ENCODE results near the gene PPARD. TPM values are rescaled to one million over a fixed set of nuclear protein-coding genes. Genes with fewer than 3 reads are reported as not detected.
"Not testable (repeated sequence)": the region's sequence is repeated elsewhere in the genome, so short reads cannot be mapped to it uniquely, and the experiment has no call there.

Gene PPARD
- total RNA-seq, 1 donor from 2014 or later = 27.0 TPM

- TF ChIP-seq, protein P1, sequence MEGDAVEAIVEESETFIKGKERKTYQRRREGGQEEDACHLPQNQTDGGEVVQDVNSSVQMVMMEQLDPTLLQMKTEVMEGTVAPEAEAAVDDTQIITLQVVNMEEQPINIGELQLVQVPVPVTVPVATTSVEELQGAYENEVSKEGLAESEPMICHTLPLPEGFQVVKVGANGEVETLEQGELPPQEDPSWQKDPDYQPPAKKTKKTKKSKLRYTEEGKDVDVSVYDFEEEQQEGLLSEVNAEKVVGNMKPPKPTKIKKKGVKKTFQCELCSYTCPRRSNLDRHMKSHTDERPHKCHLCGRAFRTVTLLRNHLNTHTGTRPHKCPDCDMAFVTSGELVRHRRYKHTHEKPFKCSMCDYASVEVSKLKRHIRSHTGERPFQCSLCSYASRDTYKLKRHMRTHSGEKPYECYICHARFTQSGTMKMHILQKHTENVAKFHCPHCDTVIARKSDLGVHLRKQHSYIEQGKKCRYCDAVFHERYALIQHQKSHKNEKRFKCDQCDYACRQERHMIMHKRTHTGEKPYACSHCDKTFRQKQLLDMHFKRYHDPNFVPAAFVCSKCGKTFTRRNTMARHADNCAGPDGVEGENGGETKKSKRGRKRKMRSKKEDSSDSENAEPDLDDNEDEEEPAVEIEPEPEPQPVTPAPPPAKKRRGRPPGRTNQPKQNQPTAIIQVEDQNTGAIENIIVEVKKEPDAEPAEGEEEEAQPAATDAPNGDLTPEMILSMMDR (IDR thresholded peaks at IDR 0.05) = peak; percentile 80
- no peak overlapping the region for H3K4me3 Mint-ChIP-seq (ENCODE audit: unreplicated experiment)
- no peaks in the 10 kb centered on the region for H3K4me1 Mint-ChIP-seq (ENCODE audit: low read depth)
- no peaks in the 10 kb centered on the region for H3K36me3 Mint-ChIP-seq (ENCODE audit: low read depth)
- H3K9me3 Mint-ChIP-seq (ENCODE audit: low read depth) = no peaks in the 10 kb centered on the region
- DNase-seq (ENCODE audit: low spot score) = peak; percentile 65
- H3K27ac Mint-ChIP-seq (ENCODE audit: unreplicated experiment) = no peak overlapping the region
- H3K27me3 Mint-ChIP-seq (ENCODE audit: low read depth) = peaks cover 2% of the 10 kb centered on the region
Observed at GRCh38 chr6:35327349-35328027, 14.9 kb upstream of the PPARD start.

DNA sequence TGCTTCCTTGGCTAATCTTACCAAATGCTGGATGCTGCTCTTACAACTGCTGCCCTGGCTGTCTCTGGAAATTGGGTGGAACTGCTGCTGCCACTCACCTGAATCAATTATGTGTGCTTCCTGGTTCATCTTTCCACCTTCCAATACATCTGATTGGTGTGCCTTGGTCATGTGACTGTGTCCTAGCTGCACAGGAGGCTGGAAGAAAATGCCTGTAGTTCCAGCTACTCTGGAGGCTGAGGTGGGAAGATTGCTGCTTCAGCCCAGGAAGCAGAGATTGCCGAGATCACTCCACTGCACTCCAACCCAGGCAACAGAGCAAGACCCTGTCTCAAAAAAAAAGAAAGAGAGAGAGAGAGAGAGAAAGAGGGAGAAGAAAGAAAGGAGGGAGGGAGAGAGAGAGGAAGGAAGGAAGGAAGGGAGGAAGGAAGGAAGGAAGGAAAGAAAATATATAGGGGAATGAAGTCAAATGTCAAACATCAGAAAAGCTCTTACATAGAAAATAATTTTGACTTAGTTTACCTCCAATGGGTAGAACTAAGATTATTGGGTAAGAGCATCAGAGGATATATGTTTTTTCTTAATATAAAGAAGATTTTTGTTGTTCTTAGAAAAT lies 14.1 kb upstream of the PPARD start:
- Mint-ChIP-seq H3K4me3 (ENCODE audit: unreplicated experiment) (no peak overlapping the region), H3K4me1 (ENCODE audit: low read depth) (no peaks in the 10 kb centered on the region), H3K27me3 (ENCODE audit: low read depth) (peaks cover 5% of the 10 kb centered on the region), H3K27ac (ENCODE audit: unreplicated experiment) (no peak overlapping the region), H3K9me3 (ENCODE audit: low read depth) (peaks cover 3% of the 10 kb centered on the region), H3K36me3 (ENCODE audit: low read depth) (peaks cover 3% of the 10 kb centered on the region)
- no peak for DNase-seq (ENCODE audit: low spot score)
- TF ChIP-seq, protein P1 (IDR thresholded peaks at IDR 0.05) = no peak

DNA sequence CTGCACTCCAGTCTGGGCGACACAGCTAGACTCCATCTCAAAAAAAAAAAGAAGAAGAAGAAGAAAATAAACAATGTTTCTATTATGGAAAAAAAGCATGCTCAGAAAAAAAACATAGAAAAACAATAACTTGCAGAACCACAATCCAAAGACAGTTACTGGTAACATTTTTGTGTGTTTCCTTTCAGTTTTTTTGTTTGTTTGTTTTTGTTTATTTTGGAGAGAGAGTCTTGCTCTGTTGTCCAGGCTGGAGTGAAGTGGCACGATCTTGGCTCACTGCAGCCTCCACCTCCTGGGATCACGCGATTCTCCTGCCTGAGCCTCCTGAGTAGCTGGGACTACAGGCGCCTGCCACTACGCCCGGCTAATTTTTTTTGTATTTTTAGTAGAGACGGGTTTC lies 13.4 kb upstream of the PPARD start:
- H3K4me3 Mint-ChIP-seq (ENCODE audit: unreplicated experiment); H3K27ac Mint-ChIP-seq (ENCODE audit: unreplicated experiment); H3K9me3 Mint-ChIP-seq (ENCODE audit: low read depth); H3K36me3 Mint-ChIP-seq (ENCODE audit: low read depth); H3K4me1 Mint-ChIP-seq (ENCODE audit: low read depth); DNase-seq (ENCODE audit: low spot score): not testable (repeated sequence)
- peaks cover 11% of the 10 kb centered on the region for H3K27me3 Mint-ChIP-seq (ENCODE audit: low read depth)

DNA sequence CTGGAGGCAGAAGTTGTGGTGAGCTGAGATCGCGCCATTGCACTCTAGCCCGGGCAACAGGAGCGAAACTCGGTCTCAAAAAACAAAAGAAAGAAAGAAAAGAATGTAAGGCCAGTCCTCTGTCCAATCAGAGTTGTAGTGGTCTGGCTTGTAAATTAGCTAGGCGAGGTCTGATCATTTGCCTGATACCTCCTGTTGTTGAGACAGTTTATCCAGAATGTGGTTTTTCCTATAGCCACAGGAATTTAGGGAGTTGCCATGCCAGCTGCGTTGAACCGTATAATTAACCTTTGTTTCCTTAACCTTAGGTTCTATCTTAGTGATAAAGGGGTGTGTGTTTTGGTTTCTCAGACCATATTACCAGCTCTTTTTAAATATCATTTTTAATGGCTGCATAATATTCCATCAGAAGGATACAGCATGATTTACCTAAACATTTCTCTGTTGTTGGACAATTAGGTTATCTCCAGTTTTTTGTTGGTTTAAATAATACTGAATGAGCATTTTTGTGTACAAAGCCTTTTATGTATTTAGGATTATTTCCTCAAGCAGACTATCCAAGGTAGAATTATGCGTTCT lies 11.7 kb upstream of the PPARD start:
- no peak for DNase-seq (ENCODE audit: low spot score)
- Mint-ChIP-seq H3K4me3 (ENCODE audit: unreplicated experiment) (no peak overlapping the region), H3K9me3 (ENCODE audit: low read depth) (peaks cover 3% of the 10 kb centered on the region), H3K27ac (ENCODE audit: unreplicated experiment) (no peak overlapping the region), H3K36me3 (ENCODE audit: low read depth) (peaks cover 6% of the 10 kb centered on the region), H3K4me1 (ENCODE audit: low read depth) (no peaks in the 10 kb centered on the region), H3K27me3 (ENCODE audit: low read depth) (peaks cover 25% of the 10 kb centered on the region)
- TF ChIP-seq, protein P1 (IDR thresholded peaks at IDR 0.05) = no peak

- not testable (repeated sequence) for H3K27ac Mint-ChIP-seq (ENCODE audit: unreplicated experiment); H3K4me1 Mint-ChIP-seq (ENCODE audit: low read depth); H3K4me3 Mint-ChIP-seq (ENCODE audit: unreplicated experiment); H3K9me3 Mint-ChIP-seq (ENCODE audit: low read depth); H3K36me3 Mint-ChIP-seq (ENCODE audit: low read depth)
- peaks cover 31% of the 10 kb centered on the region for H3K27me3 Mint-ChIP-seq (ENCODE audit: low read depth)
- peak; percentile 43 for DNase-seq (ENCODE audit: low spot score)
Observed at GRCh38 chr6:35332074-35332887, 10.1 kb upstream of the PPARD start.

GRCh38 chr6:35341557-35341956 lies 801 bp upstream of the PPARD start:
- no peak overlapping the region for H3K4me3 Mint-ChIP-seq (ENCODE audit: unreplicated experiment)
- no peak overlapping the region for H3K27ac Mint-ChIP-seq (ENCODE audit: unreplicated experiment)
- TF ChIP-seq, protein P1 (IDR thresholded peaks at IDR 0.05) = no peak
- H3K27me3 Mint-ChIP-seq (ENCODE audit: low read depth) = peaks cover 15% of the 10 kb centered on the region
- H3K36me3 Mint-ChIP-seq (ENCODE audit: low read depth) = no peaks in the 10 kb centered on the region
- H3K4me1 Mint-ChIP-seq (ENCODE audit: low read depth) = peaks cover 29% of the 10 kb centered on the region
- no peak for DNase-seq (ENCODE audit: low spot score)
- H3K9me3 Mint-ChIP-seq (ENCODE audit: low read depth) = no peaks in the 10 kb centered on the region

Measured in chondrocyte (in vitro differentiated cells).